ENCODE data around the gene KIF26B. TPM values are rescaled to one million over a fixed set of nuclear protein-coding genes. Genes with fewer than 3 reads are reported as not detected.

The KIF26B gene
- 19.4 TPM for total RNA-seq

GRCh38 chr1:245154429-245155271, at the start of gene KIF26B:
TSS of gene KIF26B (plus strand) at chr1:245154985. CDS start at chr1:245155425, 440 bp downstream.

Small RNA genes within 50 kb of the gene (small RNA-seq; reads per million reads assigned to genes)
- gene DNAJC19P8, result not detected
- gene RNU1-132P, result not detected
